ENCODE data around the gene KCND2. TPM values are rescaled to one million over a fixed set of nuclear protein-coding genes. Genes with fewer than 3 reads are reported as not detected.
A peak's percentile ranks its signal among the peaks of the same experiment; 100 is the strongest.

KCND2 gene
- total and polyA plus RNA-seq, 3 experiments from 2014 or later = not detected

DNA sequence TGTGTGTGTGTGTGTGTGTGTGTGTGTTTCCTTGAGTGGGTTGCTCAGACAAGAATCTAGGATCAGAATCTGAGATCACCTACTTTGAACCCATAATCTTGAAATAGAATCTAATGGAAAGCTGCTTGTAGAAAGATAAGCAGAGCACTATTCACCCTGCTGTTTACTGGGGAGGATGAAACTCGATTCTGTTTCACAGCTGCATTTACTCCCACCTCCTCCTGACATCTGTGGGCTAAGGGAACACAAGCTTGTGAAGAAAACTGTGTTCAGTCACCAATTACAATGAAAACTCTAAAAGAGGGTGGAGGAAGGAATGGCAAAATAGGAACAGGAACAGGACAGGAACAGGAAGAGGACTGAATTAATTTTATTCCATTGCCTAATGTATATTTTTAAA lies 315.4 kb downstream of the KCND2 start:
- H3K4me3 Mint-ChIP-seq = no peak overlapping the region
- no peaks in the 10 kb centered on the region for H3K27me3 Mint-ChIP-seq
- POLR2A ChIA-PET = no interaction called here
- H3K9me3 Mint-ChIP-seq = peaks cover 1 to 7% (median 6%) of the 10 kb centered on the region in 5 donors
- no peaks in the 10 kb centered on the region for H3K4me1 ChIP-seq (ENCODE audit: insufficient read depth, low read length)
- H3K27me3 ChIP-seq (ENCODE audit: insufficient read depth, low read length, poor library complexity, severe bottlenecking) = no peaks in the 10 kb centered on the region
- H3K27ac ChIP-seq (ENCODE audit: low read depth, low read length) = no peak overlapping the region
- no peaks in the 10 kb centered on the region for H3K4me1 Mint-ChIP-seq
- no peaks in the 10 kb centered on the region for H3K9me3 ChIP-seq (ENCODE audit: low read length)
- H3K4me3 ChIP-seq (ENCODE audit: low read length) = no peak overlapping the region
- H3K36me3 Mint-ChIP-seq = no peaks in the 10 kb centered on the region
- H3K27ac Mint-ChIP-seq = peak overlapping the region in 1 of 8 donors; percentile 17
- no peak for DNase-seq
- CTCF ChIA-PET = no interaction called here
- no peaks in the 10 kb centered on the region for H3K36me3 ChIP-seq (ENCODE audit: insufficient read depth, low read length)

DNA sequence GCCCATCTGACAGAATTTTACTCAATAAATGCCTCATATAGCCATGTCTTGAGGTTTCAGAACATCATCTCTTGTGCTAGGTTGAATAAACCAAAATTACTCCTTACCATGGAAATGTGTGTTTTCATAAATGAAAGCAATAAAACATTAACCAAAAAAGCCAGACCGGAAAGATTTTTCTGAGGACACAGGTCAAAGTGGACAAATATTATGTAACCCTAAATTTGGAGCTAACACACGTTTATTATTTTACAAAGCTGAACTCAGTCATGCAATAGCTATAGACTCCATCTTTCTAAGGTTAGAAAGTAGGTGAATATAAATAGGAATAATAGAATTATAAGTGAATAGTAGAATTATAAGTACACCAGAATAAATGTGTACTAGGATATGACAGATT lies 315.9 kb downstream of the KCND2 start:
- CTCF ChIA-PET = no interaction called here
- Histone ChIP-seq H3K36me3 (ENCODE audit: insufficient read depth, low read length) (no peaks in the 10 kb centered on the region), H3K27me3 (ENCODE audit: insufficient read depth, low read length, poor library complexity, severe bottlenecking) (no peaks in the 10 kb centered on the region), H3K4me1 (ENCODE audit: insufficient read depth, low read length) (no peaks in the 10 kb centered on the region), H3K4me3 (ENCODE audit: low read length) (no peak overlapping the region), H3K27ac (ENCODE audit: low read depth, low read length) (no peak overlapping the region), H3K9me3 (ENCODE audit: low read length) (no peaks in the 10 kb centered on the region)
- Mint-ChIP-seq H3K4me3 (no peak overlapping the region), H3K36me3 (no peaks in the 10 kb centered on the region), H3K9me3 (peaks cover 3 to 7% (median 6%) of the 10 kb centered on the region in 5 donors), H3K27ac (no peak overlapping the region), H3K4me1 (no peaks in the 10 kb centered on the region), H3K27me3 (no peaks in the 10 kb centered on the region)
- POLR2A ChIA-PET = no interaction called here
- DNase-seq = no peak

DNA sequence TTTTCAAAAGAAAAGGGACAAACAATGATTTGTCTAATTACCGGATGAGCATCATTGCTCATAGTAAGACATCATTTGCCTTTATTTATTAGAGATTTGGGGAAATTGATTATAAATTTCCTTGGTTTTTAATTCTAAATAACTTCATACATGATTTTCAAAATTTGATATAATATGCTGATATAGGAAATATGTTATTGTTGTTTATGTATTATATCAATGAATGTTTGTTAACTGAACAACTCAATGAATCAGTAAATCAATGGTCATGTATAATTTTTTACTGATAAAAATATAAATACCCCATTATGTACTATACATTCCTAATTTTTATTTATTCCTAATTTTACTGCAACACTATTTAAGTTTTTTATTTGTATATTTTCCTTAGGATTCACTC lies 327.6 kb downstream of the KCND2 start:
- H3K9me3 Mint-ChIP-seq = peaks cover 2 to 14% (median 3%) of the 10 kb centered on the region in 5 donors
- no peaks in the 10 kb centered on the region for H3K36me3 ChIP-seq (ENCODE audit: insufficient read depth, low read length)
- H3K9me3 ChIP-seq (ENCODE audit: low read length) = no peaks in the 10 kb centered on the region
- no peaks in the 10 kb centered on the region for H3K4me1 ChIP-seq (ENCODE audit: insufficient read depth, low read length)
- no peak overlapping the region for H3K4me3 ChIP-seq (ENCODE audit: low read length)
- no peak overlapping the region for H3K27ac ChIP-seq (ENCODE audit: low read depth, low read length)
- H3K4me3 Mint-ChIP-seq = no peak overlapping the region
- H3K4me1 Mint-ChIP-seq = no peaks in the 10 kb centered on the region
- H3K27me3 Mint-ChIP-seq = no peaks in the 10 kb centered on the region
- no peaks in the 10 kb centered on the region for H3K27me3 ChIP-seq (ENCODE audit: insufficient read depth, low read length, poor library complexity, severe bottlenecking)
- POLR2A ChIA-PET = no interaction called here
- H3K27ac Mint-ChIP-seq = no peak overlapping the region
- CTCF ChIA-PET = no interaction called here
- H3K36me3 Mint-ChIP-seq = no peaks in the 10 kb centered on the region
- no peak for DNase-seq

DNA sequence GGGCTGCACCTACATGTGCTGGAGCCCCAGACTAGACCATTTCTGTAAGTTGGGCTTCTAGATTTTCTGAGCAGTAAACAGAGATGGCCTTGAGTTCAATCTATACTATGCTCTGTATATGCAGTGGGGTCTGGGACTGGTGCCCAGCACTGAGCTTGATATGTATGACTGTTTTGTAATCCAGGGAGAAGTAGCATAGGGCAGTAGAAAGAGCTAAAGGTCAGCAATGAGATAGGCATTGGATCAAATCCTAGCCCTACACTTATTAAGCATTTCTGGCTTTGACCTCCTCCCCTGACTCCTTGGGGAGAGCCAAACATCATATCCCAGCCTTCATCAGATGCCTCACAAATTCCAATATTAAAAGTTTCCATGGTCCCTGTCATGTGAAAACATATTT lies 330.4 kb downstream of the KCND2 start:
- Histone ChIP-seq H3K36me3 (ENCODE audit: insufficient read depth, low read length) (no peaks in the 10 kb centered on the region), H3K27ac (ENCODE audit: low read depth, low read length) (no peak overlapping the region), H3K4me3 (ENCODE audit: low read length) (no peak overlapping the region), H3K4me1 (ENCODE audit: insufficient read depth, low read length) (no peaks in the 10 kb centered on the region), H3K27me3 (ENCODE audit: insufficient read depth, low read length, poor library complexity, severe bottlenecking) (no peaks in the 10 kb centered on the region), H3K9me3 (ENCODE audit: low read length) (no peaks in the 10 kb centered on the region)
- no peak overlapping the region for H3K4me3 Mint-ChIP-seq
- H3K27ac Mint-ChIP-seq = no peak overlapping the region
- DNase-seq = no peak
- POLR2A ChIA-PET = no interaction called here
- H3K9me3 Mint-ChIP-seq = peaks cover 0 to 18% (median 6%) of the 10 kb centered on the region in 5 donors
- H3K4me1 Mint-ChIP-seq = no peaks in the 10 kb centered on the region
- no peaks in the 10 kb centered on the region for H3K36me3 Mint-ChIP-seq
- CTCF ChIA-PET = no interaction called here
- H3K27me3 Mint-ChIP-seq = peaks cover 0 to 1% of the 10 kb centered on the region in 2 donors

DNA sequence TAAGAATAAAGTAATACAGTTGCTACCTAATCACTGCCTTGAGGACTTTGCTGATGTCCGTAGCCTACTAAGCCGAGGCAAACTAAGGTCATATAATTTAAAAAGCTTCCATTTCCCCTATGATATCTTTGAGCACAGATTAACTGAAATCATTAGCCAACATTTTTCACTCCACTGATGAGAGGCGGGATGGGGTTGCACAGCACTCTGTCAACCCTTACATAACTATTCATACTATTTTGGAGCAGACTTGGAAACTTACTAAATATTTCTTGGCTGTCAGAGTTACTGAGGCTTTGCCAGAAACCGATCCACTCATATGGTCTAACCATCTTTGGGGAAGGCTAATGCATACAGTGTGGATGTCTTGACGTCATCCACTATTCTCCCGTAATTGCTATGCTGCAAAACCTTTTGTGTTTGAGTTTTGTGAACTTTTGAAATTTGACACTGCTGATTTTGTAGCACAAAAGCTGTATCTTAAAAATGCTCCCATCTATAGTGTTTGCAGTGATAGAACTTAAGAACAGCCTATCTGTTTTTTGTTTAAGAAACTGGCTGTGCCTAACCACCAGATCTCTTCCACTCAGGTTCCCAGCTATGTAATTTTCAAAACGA lies 336.3 kb downstream of the KCND2 start:
- H3K9me3 ChIP-seq (ENCODE audit: low read length) = no peaks in the 10 kb centered on the region
- Mint-ChIP-seq H3K36me3 (no peaks in the 10 kb centered on the region), H3K4me3 (no peak overlapping the region), H3K27me3 (peaks cover 0 to 1% of the 10 kb centered on the region in 2 donors), H3K9me3 (peaks cover 2 to 28% (median 8%) of the 10 kb centered on the region in 5 donors), H3K27ac (no peak overlapping the region), H3K4me1 (no peaks in the 10 kb centered on the region)
- no peak overlapping the region for H3K4me3 ChIP-seq (ENCODE audit: low read length)
- no peak overlapping the region for H3K27ac ChIP-seq (ENCODE audit: low read depth, low read length)
- ChIA-PET POLR2A (no interaction called here), CTCF (no interaction called here)
- no peaks in the 10 kb centered on the region for H3K27me3 ChIP-seq (ENCODE audit: insufficient read depth, low read length, poor library complexity, severe bottlenecking)
- no peaks in the 10 kb centered on the region for H3K36me3 ChIP-seq (ENCODE audit: insufficient read depth, low read length)
- DNase-seq = no peak
- no peaks in the 10 kb centered on the region for H3K4me1 ChIP-seq (ENCODE audit: insufficient read depth, low read length)

DNA sequence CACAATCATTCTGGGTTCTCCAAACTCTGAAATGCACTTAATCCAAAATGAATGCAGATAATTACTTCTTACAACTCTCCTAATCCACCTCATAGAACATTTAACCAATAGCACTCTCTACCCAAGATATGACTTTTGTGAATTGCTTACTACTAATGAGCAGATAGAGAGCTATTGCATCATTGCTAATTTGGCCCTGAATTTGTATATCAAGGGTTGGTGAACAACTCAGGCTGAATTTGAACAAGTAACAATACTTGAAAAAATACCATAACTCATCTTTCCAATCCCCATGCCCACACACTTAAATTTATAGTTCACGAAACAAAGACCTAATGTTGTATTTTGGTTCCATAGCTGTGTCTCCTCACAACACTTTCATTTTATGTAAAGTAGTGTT lies 339.0 kb downstream of the KCND2 start:
- H3K4me1 Mint-ChIP-seq = no peaks in the 10 kb centered on the region
- no peaks in the 10 kb centered on the region for H3K36me3 Mint-ChIP-seq
- no peak for DNase-seq
- Histone ChIP-seq H3K9me3 (ENCODE audit: low read length) (no peaks in the 10 kb centered on the region), H3K4me3 (ENCODE audit: low read length) (no peak overlapping the region), H3K27ac (ENCODE audit: low read depth, low read length) (no peak overlapping the region), H3K4me1 (ENCODE audit: insufficient read depth, low read length) (no peaks in the 10 kb centered on the region), H3K36me3 (ENCODE audit: insufficient read depth, low read length) (no peaks in the 10 kb centered on the region), H3K27me3 (ENCODE audit: insufficient read depth, low read length, poor library complexity, severe bottlenecking) (no peaks in the 10 kb centered on the region)
- no peak overlapping the region for H3K4me3 Mint-ChIP-seq
- no peak overlapping the region for H3K27ac Mint-ChIP-seq
- peaks cover 4 to 34% (median 11%) of the 10 kb centered on the region in 5 donors for H3K9me3 Mint-ChIP-seq
- no peaks in the 10 kb centered on the region for H3K27me3 Mint-ChIP-seq
- POLR2A ChIA-PET = no interaction called here
- CTCF ChIA-PET = no interaction called here

DNA sequence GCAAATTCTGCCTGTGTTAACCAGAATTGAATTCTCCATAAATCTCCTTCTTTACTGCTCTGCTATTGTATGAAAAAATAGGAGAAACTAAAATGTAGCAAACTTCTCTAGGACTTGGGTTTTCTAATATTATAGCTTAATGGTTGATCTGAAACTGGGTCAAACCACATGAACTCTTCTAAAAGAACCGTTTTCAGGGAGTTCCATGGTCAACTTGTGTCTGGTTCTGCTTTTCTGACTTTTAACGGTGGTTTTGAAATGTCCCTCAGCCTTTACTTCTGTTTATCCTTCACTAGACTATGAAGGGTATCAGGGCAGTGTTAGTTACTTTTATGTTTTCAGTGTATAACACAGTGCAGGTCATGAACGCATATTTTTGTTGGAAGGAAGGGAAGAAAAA lies 342.7 kb downstream of the KCND2 start:
- POLR2A ChIA-PET = no interaction called here
- H3K4me3 Mint-ChIP-seq = no peak overlapping the region
- H3K4me1 Mint-ChIP-seq = no peaks in the 10 kb centered on the region
- H3K9me3 Mint-ChIP-seq = peaks cover 0 to 28% (median 8%) of the 10 kb centered on the region in 5 donors
- DNase-seq = no peak
- no peaks in the 10 kb centered on the region for H3K36me3 ChIP-seq (ENCODE audit: insufficient read depth, low read length)
- H3K4me1 ChIP-seq (ENCODE audit: insufficient read depth, low read length) = no peaks in the 10 kb centered on the region
- no peak overlapping the region for H3K4me3 ChIP-seq (ENCODE audit: low read length)
- no peaks in the 10 kb centered on the region for H3K9me3 ChIP-seq (ENCODE audit: low read length)
- no peaks in the 10 kb centered on the region for H3K36me3 Mint-ChIP-seq
- no peak overlapping the region for H3K27ac Mint-ChIP-seq
- CTCF ChIA-PET = no interaction called here
- no peak overlapping the region for H3K27ac ChIP-seq (ENCODE audit: low read depth, low read length)
- H3K27me3 Mint-ChIP-seq = no peaks in the 10 kb centered on the region
- no peaks in the 10 kb centered on the region for H3K27me3 ChIP-seq (ENCODE audit: insufficient read depth, low read length, poor library complexity, severe bottlenecking)

DNA sequence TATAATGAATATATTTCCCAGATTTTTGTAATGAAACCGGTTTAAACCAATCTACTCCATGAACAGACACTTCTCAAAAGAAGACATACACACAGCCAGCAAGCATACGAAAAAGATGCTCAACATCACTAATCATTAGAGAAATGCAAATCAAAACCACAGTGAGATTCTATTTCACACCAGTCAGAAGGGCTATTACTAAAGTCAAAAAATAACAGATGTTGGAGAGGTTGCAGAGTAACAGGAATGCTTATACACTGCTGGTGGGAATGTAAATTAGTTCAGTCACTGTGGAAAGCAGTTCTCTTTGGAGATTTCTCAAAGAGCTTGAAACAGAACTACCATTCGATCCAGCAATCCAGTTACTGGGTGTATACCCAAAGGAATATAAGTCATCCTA lies 344.3 kb downstream of the KCND2 start:
- Mint-ChIP-seq H3K36me3 (no peaks in the 10 kb centered on the region), H3K9me3 (peaks cover 0 to 21% (median 6%) of the 10 kb centered on the region in 5 donors), H3K27ac (no peak overlapping the region), H3K4me1 (no peaks in the 10 kb centered on the region), H3K4me3 (no peak overlapping the region), H3K27me3 (no peaks in the 10 kb centered on the region)
- H3K9me3 ChIP-seq (ENCODE audit: low read length) = no peaks in the 10 kb centered on the region
- H3K27ac ChIP-seq (ENCODE audit: low read depth, low read length) = no peak overlapping the region
- ChIA-PET POLR2A (no interaction called here), CTCF (no interaction called here)
- no peak for DNase-seq
- H3K36me3 ChIP-seq (ENCODE audit: insufficient read depth, low read length) = no peaks in the 10 kb centered on the region
- no peak overlapping the region for H3K4me3 ChIP-seq (ENCODE audit: low read length)
- H3K27me3 ChIP-seq (ENCODE audit: insufficient read depth, low read length, poor library complexity, severe bottlenecking) = no peaks in the 10 kb centered on the region
- no peaks in the 10 kb centered on the region for H3K4me1 ChIP-seq (ENCODE audit: insufficient read depth, low read length)

DNA sequence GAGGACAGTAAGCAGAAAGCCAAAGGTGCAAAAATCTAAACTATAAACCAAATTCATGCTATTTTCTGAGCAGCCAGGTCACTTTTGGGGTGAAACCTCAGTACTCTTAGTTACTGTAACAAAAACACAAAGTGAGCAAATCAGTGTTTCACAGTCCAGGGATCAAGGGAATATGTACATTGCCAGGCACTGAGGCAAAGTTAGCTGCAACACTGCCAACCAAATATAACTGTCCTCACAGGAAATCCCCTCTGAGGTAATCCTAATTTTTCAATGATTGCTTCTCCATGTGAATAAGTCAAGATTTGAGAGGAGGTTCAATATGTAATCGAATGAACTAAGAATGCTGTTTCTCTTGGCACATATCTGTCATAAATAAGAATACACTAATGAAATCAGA lies 355.3 kb downstream of the KCND2 start:
- Histone ChIP-seq H3K36me3 (ENCODE audit: insufficient read depth, low read length) (no peaks in the 10 kb centered on the region), H3K9me3 (ENCODE audit: low read length) (no peaks in the 10 kb centered on the region), H3K4me1 (ENCODE audit: insufficient read depth, low read length) (no peaks in the 10 kb centered on the region), H3K27ac (ENCODE audit: low read depth, low read length) (no peak overlapping the region), H3K4me3 (ENCODE audit: low read length) (no peak overlapping the region), H3K27me3 (ENCODE audit: insufficient read depth, low read length, poor library complexity, severe bottlenecking) (no peaks in the 10 kb centered on the region)
- no peak for DNase-seq
- ChIA-PET POLR2A (no interaction called here), CTCF (no interaction called here)
- no peak overlapping the region for H3K27ac Mint-ChIP-seq
- H3K4me1 Mint-ChIP-seq = no peaks in the 10 kb centered on the region
- H3K36me3 Mint-ChIP-seq = no peaks in the 10 kb centered on the region
- H3K4me3 Mint-ChIP-seq = no peak overlapping the region
- H3K27me3 Mint-ChIP-seq = no peaks in the 10 kb centered on the region
- peaks cover 0 to 8% (median 3%) of the 10 kb centered on the region in 5 donors for H3K9me3 Mint-ChIP-seq

All from CD8-positive, alpha-beta memory T cell (primary cell).